Stimulated activated CD4-positive, alpha-beta T cell treated with anti-CD3 and anti-CD28 coated beads, Interleukin-12 subunit alpha, Interleukin-12 subunit beta, amount 100 ng/mL, for 24 hours (primary cell): ENCODE measurements around the gene BAHCC1.

ENCODE experiments used
- DNase-seq, 2 experiments: peaks; one replicate each; pipeline ENCODE4 v3.0.0-alpha.2; 2020; ENCODE audit warnings: low read depth in 2 of 2

BAHCC1 gene

GRCh38 chr17:81427173-81428120 is 32.2 kb downstream of the BAHCC1 start:
- DNase-seq = no peak

DNA sequence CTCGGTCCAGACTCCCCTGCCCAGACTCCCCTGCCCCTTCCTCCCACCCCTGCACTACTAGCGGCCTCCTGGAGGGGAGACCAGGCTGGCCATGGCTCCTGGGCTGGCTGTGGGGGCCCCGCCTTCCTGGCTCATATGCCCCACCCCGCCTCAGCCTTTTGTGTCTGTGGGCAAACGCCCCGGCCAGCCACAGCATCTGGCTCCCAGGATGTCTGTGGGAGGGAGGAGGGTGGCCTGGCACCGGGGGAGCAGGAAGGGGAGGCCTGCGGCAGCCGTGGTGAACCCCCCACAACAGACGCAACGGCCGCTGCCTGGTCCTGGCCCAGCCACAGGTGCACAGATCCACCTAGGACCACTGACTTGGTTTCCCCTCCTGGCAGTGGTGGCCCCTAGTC is 32.9 kb downstream of the BAHCC1 start:
- no peak for DNase-seq

- DNase-seq = no peak
These were observed 33.3 kb downstream of the BAHCC1 start for GRCh38 chr17:81428516-81428915.

GRCh38 chr17:81428948-81429774 is 33.9 kb downstream of the BAHCC1 start:
- no peak for DNase-seq

GRCh38 chr17:81429821-81430551 is 34.7 kb downstream of the BAHCC1 start:
- DNase-seq = no peak

GRCh38 chr17:81431545-81432482 is 36.6 kb downstream of the BAHCC1 start:
- no peak for DNase-seq

- no peak for DNase-seq
These were observed 37.7 kb downstream of the BAHCC1 start for GRCh38 chr17:81432941-81433340.

GRCh38 chr17:81433656-81434055 is 38.4 kb downstream of the BAHCC1 start:
- DNase-seq = no peak

- no peak for DNase-seq
These were observed 38.8 kb downstream of the BAHCC1 start for GRCh38 chr17:81434072-81434471.

DNA sequence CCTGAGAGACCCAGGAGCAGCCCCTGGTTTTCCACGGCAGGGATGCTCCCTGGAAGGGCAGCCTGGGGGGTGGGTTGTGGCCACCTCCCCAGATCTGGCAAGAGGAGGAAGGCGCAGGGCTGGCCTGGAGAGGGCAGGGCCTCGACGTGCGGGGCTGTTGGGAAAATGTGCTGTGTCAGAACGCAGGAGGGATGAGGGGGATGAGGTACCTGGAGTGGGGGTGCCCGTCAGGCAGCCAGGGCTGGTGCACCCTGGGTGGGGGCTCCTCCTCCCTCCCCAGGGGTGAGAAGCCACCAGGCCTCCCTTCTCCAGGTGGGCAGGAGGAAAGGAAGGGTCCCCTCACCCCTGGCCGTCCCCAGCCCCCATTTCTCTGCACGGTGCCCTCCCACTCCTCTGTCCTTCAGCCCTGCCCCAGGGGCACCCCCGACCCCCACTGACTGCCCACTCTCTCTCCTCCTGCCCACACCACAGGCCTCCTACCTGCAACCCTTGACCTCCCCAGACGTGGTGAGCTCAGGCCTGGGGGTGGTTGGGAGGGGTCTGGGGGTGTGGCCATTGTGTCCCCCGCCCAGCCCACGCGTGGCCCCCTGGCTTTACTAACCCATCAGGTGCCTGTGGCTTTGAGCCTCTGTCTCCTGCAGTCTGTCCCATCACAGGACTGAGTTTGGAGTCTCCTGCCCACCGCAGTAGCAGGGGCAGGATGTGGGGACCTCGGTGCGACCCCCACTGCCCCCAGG is 39.6 kb downstream of the BAHCC1 start:
- DNase-seq = no peak

DNA sequence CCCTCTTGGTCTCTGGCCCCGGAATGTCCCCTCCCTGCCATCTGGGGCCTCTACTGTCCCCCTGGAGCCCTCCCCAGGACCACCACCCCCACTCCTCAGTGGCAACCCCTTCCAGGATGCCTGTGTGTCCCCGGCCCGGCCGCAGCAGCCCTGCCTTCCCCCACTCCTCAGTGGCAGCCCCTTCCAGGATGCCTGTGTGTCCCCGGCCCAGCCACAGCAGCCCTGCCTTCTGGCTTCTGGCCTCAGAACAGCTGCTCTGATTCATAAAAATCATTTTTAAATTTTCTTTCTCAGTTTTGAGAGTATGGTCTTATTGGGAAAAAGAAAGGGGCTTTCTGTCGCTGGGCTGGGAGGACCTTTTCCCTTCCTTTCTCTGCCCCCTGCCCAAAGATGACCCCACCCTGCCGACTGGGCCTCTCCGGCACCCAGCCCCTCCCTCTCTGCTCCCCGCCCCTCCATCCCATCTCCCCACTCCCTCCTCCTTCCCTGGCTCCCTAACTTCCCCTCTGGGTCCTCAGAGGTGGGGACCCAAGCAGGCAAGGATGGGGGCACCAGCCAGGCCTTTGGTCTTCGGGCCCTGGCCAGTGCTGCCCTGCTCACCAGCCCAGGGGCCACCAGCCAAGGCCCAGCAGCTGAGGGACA is 40.5 kb downstream of the BAHCC1 start:
- no peak for DNase-seq

DNA sequence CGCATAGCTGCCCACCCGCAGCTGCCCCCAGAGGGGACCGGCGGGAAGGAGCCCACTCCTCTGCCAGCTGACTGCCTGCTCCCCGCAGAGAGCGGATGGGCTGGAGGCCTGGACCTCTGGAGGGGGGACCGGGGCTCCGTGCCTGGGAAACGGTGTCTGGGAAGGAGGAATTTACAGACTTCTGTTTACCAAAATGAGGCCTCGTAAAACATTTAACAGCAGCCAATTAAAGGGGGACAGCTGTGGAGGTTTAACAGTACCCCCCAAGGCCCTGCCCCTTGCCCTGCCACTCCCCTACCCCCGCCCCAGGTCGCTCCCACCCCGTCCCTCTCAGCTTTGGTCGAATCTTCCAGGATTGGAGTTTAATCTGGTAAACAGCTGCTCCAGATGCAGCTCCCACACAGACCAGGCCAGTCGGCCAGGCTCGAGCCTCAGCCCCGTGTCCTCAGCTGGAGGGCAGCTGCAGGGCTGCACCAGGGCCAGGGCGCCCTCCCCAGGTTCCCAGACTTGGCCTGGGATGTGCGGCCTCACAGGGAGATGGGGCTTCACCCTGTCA is 41.1 kb downstream of the BAHCC1 start:
- no peak for DNase-seq

DNA sequence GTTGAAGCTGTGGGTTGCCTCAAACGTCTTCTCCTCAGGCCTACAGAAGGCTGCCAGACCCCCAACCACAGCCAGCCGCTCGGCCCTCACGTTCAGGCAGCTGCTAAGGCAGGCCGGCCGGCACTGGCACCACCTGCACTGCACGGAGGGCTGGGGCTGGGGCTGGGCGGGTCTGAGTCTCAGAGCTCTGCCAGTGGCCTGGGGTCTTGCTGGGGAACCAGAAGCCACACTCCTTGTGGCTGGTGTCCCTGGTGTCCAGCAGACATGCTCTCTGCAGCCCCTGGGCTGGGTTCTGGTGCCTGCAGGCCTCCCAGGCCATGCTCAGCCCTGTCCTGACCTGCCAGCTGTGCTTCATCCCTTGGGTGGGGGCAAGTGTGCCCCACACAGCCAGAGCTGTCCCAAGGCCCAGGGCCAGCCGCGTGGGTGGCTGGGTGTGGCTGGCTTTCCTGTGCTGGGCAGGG is 42.0 kb downstream of the BAHCC1 start:
- DNase-seq = no peak

GRCh38 chr17:81438007-81438659 is 42.9 kb downstream of the BAHCC1 start:
- no peak for DNase-seq

- DNase-seq = no peak
These were observed 43.4 kb downstream of the BAHCC1 start for GRCh38 chr17:81438688-81439087.

- no peak for DNase-seq
These were observed 44.8 kb downstream of the BAHCC1 start for GRCh38 chr17:81440051-81440471.

DNA sequence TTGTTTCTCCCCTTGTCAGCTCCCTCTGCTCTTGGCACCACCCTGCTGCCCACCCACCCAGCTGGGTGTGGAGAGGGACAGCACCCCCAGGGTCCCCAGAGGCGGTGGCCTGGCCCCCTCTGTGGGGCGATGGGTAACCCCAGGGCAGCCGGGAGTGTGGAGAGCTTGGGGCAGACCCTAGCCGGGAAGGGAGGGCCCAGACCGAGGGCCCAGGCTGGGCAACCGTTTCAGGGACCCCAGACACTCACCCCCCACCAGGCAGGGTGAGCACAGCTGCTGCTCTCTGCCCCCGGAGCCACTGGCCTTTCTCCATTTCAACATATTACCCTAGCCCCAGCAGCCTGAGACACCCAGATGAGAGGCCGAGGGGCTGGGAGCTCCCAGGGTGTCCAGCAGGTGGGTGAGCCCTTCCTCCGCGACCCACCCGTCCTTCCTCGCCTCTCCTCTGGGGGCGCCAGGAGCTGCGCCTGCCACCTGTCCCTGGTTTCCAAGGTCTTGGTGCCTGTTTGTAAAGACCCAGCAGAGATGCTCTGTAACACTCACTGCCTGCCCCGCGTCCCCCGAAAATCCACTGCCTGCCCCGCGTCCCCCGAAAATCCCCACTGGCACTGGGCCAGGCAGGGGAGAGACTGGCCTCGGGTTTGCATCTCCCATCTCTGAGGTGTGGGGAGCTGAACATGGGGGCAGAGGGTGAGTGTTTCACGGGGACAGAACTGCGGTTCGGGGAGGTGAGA is 45.4 kb downstream of the BAHCC1 start:
- DNase-seq = no peak

GRCh38 chr17:81442791-81443190 is 47.5 kb downstream of the BAHCC1 start:
- DNase-seq = no peak
